ENCODE data around the gene IFNG-AS1. TPM values are rescaled to one million over a fixed set of nuclear protein-coding genes. Genes with fewer than 3 reads are reported as not detected.

The IFNG-AS1 gene
- total and polyA plus RNA-seq, 12 donors: 0.13 to 1.7 (median 0.46) TPM; not detected in 4

DNA sequence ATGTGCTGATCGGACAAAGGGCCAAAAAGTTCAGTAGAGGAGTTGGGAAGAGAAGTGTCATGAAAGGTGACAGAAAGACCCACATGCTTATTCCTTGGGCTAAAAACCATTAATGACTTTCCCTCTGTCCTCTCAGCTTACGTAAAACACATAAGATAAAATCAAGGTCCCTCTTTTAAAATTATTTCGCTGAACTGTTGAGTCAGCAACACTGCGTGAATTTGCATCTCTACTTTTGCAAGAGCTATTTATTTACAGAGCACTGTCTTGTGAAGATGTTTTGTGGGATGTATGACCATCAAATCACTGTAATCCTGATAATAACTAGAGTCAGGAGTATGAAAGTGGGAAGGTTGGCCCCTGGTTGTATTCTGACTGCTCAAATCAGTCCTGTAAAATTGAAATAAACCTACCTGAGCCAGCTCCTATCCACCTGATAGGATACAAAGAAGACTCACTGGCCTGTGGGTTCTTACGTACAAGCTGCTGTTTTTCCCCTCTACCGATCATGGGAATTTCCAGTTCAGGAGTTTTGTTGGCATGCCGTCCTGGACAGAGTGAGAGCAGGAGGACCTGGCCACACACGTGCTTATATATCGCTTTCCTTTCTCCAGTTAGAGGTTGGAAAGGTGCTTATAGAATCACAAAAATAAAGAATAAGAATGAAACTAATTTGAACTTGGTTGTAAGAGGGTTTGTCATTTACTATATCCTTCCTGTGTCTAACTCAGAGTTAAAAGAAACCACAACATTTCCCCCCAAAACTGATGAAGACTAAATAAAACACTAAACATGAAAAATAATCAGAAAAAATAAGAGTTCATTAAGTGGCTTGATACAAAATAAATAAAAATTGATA lies 42.9 kb downstream of the IFNG-AS1 start:
- WGBS, 2 donors: 75 to 82% methylated on average over 9 of the region's 9 CpGs
- intact Hi-C loops (cut with DNase I): no loop called here
- ATAC-seq: no peak

DNA sequence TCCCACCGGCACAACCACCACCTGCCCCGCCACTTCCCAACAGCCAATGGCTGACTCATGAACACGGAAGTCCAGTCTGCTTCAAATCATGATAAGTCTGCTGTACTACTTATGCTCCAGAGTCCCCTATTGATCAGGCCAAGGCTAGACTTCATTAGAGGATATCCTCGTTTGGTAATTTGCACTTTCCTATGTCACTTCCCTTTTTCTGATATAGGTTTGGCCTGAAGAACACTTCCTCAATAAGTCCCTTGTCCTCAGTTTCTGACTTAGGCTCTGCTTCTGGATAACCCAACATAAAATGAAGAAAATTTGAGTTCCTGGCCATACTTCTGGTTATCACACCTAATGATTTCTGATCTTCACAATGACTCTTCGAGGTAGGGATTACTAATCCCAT lies 45.3 kb downstream of the IFNG-AS1 start:
- no peaks in the 10 kb centered on the region for H3K9me3 ChIP-seq
- TF ChIP-seq, protein P1, sequence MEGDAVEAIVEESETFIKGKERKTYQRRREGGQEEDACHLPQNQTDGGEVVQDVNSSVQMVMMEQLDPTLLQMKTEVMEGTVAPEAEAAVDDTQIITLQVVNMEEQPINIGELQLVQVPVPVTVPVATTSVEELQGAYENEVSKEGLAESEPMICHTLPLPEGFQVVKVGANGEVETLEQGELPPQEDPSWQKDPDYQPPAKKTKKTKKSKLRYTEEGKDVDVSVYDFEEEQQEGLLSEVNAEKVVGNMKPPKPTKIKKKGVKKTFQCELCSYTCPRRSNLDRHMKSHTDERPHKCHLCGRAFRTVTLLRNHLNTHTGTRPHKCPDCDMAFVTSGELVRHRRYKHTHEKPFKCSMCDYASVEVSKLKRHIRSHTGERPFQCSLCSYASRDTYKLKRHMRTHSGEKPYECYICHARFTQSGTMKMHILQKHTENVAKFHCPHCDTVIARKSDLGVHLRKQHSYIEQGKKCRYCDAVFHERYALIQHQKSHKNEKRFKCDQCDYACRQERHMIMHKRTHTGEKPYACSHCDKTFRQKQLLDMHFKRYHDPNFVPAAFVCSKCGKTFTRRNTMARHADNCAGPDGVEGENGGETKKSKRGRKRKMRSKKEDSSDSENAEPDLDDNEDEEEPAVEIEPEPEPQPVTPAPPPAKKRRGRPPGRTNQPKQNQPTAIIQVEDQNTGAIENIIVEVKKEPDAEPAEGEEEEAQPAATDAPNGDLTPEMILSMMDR (IDR thresholded peaks at IDR 0.05): no peak
- H3K4me3 ChIP-seq: no peak overlapping the region
- H3K27me3 ChIP-seq: no peaks in the 10 kb centered on the region
- DNase-seq (no peak), ATAC-seq (no peak)
- no peak overlapping the region for H3K27ac ChIP-seq
- intact Hi-C loops (cut with DNase I): no loop called here
- no peaks in the 10 kb centered on the region for H3K4me1 ChIP-seq
- WGBS, 2 donors: 87% methylated on average over 5 of the region's 5 CpGs
- no peaks in the 10 kb centered on the region for H3K36me3 ChIP-seq

More for the DNA sequence above, 42.9 kb downstream of the IFNG-AS1 start:
- H3K4me1 ChIP-seq: no peaks in the 10 kb centered on the region
- H3K9me3 ChIP-seq: no peaks in the 10 kb centered on the region
- no peak for DNase-seq
- no peak overlapping the region for H3K27ac ChIP-seq
- TF ChIP-seq, protein P1 (IDR thresholded peaks at IDR 0.05): no peak
- no peaks in the 10 kb centered on the region for H3K27me3 ChIP-seq
- no peaks in the 10 kb centered on the region for H3K36me3 ChIP-seq
- H3K4me3 ChIP-seq: no peak overlapping the region

DNA sequence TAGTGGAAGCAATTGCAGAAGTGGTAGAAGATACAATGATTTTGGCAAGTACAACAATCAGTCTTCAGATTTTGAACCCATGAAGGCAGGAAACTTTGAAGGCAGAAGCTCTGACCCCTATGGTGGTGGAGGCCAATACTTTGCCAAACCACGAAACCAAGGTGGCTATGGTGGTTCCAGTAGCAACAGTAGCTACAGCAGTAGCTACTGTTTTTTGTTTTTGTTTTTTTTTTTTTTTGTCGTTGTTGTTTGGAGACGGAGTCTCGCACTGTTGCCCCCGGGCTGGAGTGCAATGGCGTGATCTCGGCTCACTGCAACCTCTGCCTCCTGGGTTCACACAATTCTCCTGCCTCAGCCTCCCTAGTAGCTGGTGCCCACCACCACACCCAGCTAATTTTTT lies 47.4 kb downstream of the IFNG-AS1 start:
- no peaks in the 10 kb centered on the region for H3K4me1 ChIP-seq
- no peaks in the 10 kb centered on the region for H3K27me3 ChIP-seq
- intact Hi-C loops (cut with DNase I): no loop called here
- no peak overlapping the region for H3K27ac ChIP-seq
- DNase-seq: no peak
- H3K4me3 ChIP-seq: no peak overlapping the region
- H3K36me3 ChIP-seq: no peaks in the 10 kb centered on the region
- 93 to 95% methylated on average over 7 of the region's 7 CpGs for whole genome bisulfite sequencing, 2 donors
- no peak for ATAC-seq
- TF ChIP-seq, protein P1 (IDR thresholded peaks at IDR 0.05): no peak
- H3K9me3 ChIP-seq: no peaks in the 10 kb centered on the region

DNA sequence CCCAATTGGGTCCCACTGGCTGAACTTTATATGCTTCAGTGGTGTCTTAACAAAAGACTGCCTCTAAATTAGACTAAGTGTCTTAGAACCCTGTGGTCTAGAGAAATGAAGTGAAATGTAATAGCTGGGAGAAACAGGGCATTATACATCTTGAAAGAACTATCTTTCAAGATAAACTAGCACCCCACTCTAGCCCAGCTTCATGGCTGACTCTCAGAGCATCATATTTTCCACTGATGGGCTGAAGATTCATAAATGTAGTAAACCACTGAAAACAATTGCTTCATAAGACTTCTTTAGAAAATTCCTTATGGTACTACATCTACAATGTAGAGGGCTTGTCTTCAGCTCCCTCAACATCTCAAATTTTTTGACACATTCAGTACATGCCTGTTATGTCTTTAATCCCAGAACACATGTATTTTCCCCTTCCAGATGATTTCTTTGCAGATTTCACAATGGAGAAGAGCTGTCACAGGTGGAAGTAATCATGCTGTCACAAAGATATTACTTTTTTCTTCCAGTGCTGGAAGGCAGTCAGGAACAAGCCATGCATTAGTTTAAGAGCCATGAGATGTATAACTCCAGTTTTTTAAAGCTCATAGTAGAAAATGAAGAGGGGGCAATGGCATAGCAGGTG lies 48.5 kb downstream of the IFNG-AS1 start:
- no peak for DNase-seq
- intact Hi-C loops (cut with DNase I): no loop called here
- H3K9me3 ChIP-seq: no peaks in the 10 kb centered on the region
- ATAC-seq: no peak
- TF ChIP-seq, protein P1 (IDR thresholded peaks at IDR 0.05): no peak
- H3K27me3 ChIP-seq: no peaks in the 10 kb centered on the region
- no peak overlapping the region for H3K4me3 ChIP-seq
- no peak overlapping the region for H3K27ac ChIP-seq
- no peaks in the 10 kb centered on the region for H3K36me3 ChIP-seq
- H3K4me1 ChIP-seq: no peaks in the 10 kb centered on the region

Measured in heart right ventricle (tissue), 16 donors.